OCI-LY1 (cell line): ENCODE results near the gene CACNB2.

ENCODE experiments used
- CTCF ChIP-seq: fragments of 200-600 bp; sonication (generic), shearing (Covaris generic); IDR thresholded peaks from 2 replicates; pipeline ENCODE4 v1.5.1; 2017; ENCODE audit warnings: mild to moderate bottlenecking, antibody characterized with exemption, low read length, moderate library complexity, mixed read lengths
- EZH2 ChIP-seq: fragments of 200-600 bp; sonication (generic), shearing (Covaris generic); IDR thresholded peaks from 2 replicates; pipeline ENCODE4 v1.8.0; 2017; ENCODE audit warnings: borderline replicate concordance, mixed run types, mild to moderate bottlenecking, antibody characterized with exemption, low read length, moderate library complexity, mixed read lengths

GRCh38 chr10:18368682-18369081 lies 228.5 kb downstream of the CACNB2 start:
- TF ChIP-seq CTCF (no peak), EZH2 (no peak)
